Ovary (tissue), 9 donors: Measurements from ENCODE around the gene NEIL3. TPM values are rescaled to one million over a fixed set of nuclear protein-coding genes. Genes with fewer than 3 reads are reported as not detected.

Experiments
- DNase-seq, 5 donors: peaks; one replicate each; pipeline ENCODE4 v3.0.0-alpha.2; 2019 to 2020
- H3K27ac ChIP-seq, 2 donors: fragments of 200-600 bp; one replicate each; pipeline versions ENCODE4 v1.5.1 to v1.8.0; 2019 to 2022
- H3K27me3 ChIP-seq: fragments of 200-600 bp; one replicate; pipeline ENCODE4 v1.8.0; 2022
- H3K36me3 ChIP-seq: fragments of 200-600 bp; sonication (generic); one replicate; pipeline ENCODE4 v1.5.1; 2019
- H3K4me1 ChIP-seq: one replicate; pipeline ENCODE4 v1.8.1; 2013; ENCODE audit warnings: mild to moderate bottlenecking, moderate library complexity; ENCODE audit not compliant: insufficient read depth
- H3K4me3 ChIP-seq: fragments of 200-600 bp; sonication (generic); one replicate; pipeline ENCODE4 v1.5.1; 2017
- H3K9me3 ChIP-seq, 2 donors: fragments of 200-600 bp in 1 of 2; sonication (generic) in 1 of 2; one replicate each; pipeline versions ENCODE4 v1.5.1 to v1.8.1; 2013 to 2019; ENCODE audit warnings: mild to moderate bottlenecking in 1 of 2, moderate library complexity in 1 of 2
- CTCF ChIP-seq, 3 donors: fragments of 450-650 bp in 2 of 3; fragments of 200-600 bp in 1 of 3; IDR thresholded peaks; one replicate each; pipeline versions ENCODE4 v1.5.1 to v1.8.0; 2016 to 2022; ENCODE audit warnings: antibody characterized with exemption in 3 of 3, mild to moderate bottlenecking in 1 of 3
- EP300 ChIP-seq: sonication (generic); formaldehyde crosslinking; IDR thresholded peaks from one replicate; pipeline ENCODE4 v1.6.1; 2017; ENCODE audit warnings: antibody characterized with exemption
- POLR2A ChIP-seq: fragments of 450-650 bp; IDR thresholded peaks from one replicate; pipeline ENCODE4 v1.6.1; 2017; ENCODE audit warnings: antibody characterized with exemption, mild to moderate bottlenecking, moderate library complexity
- WGBS, 3 donors: extraction: QIAGEN DNeasy Blood & Tissue Kit in 1 of 3; methylation state at CpG; one replicate each; pipeline versions ENCODE4 v1.1.5 to v1.1.7; 2013 to 2017; 5-methylcytosine and 5-hydroxymethylcytosine counted together
- intact Hi-C, 4 donors: fragments of 100-400 bp; cut with DNase I; formaldehyde crosslinking; loops; one replicate each; pipeline versions ENCODE4 v1.11.0 to v1.15.1; 2022 to 2023
- polyA plus RNA-seq, 2 donors: library from polyadenylated mRNA; stranded (reverse); fragments of 200-250 nt in 1 of 2; fragments of 350-450 nt in 1 of 2; fragmentation: Illumina TruSeq in 1 of 2; extraction: RNeasy Lipid Tissue Mini Kit (QIAGEN cat#74804) in 1 of 2; gene quantifications; one replicate each; pipeline ENCODE4 v1.2.3, GENCODE V29; 2013 to 2014
- total RNA-seq, 7 donors: library from RNA; depleted of rRNA in 2 of 7; stranded (reverse); fragments of >200 nt in 2 of 7; fragmentation: NEBNext Ultra II Directional in 3 of 7; extraction: Animal tissue kit (Norgen Biotek cat#: 25700) in 3 of 7; gene quantifications; one replicate each; pipeline versions ENCODE4 v1.1.0 to v1.2.4, GENCODE V29; 2016 to 2023
- donor health status: DM: no; HTN: no; CAD: no; lungs with moderate emphysema.
- donor health status: DM: no; HTN: no; CAD: no.
- donor health status: Bipolar disorder and iron deficiency.
- donor health status: DM: yes; HTN: yes; CAD: no.
- donor health status: DM: no; HTN: no; CAD: no.
- donor health status: DM: yes; HTN: yes; CAD: no.

The NEIL3 gene
- total and polyA plus RNA-seq, 9 donors: 0.10 to 0.52 (median 0.24) TPM; not detected in 3

- 75 to 88% (median 85%) methylated on average over 1 of the region's 1 CpG for WGBS, 3 donors
Observed at GRCh38 chr4:177313263-177313662, 3.6 kb downstream of the NEIL3 start.

DNA sequence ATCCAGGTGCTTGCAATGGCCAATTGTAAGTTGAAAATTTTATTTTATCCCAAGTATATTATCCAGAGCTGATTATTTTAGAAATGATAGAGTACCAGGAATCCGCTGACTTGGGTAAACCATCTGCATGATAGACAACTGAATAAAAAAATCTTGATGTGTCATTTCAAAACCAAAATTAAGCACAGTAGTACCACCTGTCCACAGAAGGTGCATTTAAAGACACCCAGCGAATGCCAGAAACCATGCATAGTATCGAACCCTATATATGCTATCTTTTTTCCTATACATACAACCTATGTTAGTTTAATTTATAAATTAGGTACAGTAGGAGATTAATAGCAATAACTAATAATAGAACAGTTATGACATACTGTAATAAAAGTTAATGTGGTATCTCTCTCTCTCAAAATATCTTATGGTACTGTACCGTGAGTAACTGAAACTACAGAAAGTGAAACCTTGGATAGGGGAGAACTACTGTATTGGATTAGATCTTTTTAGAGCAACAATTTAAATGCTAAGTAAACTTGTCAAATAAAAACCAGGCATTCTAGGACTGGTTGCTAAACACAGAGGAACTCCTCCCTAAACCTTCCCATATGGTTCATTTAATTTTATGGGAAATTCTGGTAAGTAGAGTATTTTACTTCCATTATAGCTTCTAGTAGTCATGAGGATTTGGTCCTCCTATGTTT, 6.2 kb downstream of the NEIL3 start:
- no peaks in the 10 kb centered on the region for H3K36me3 ChIP-seq
- H3K4me3 ChIP-seq: no peak overlapping the region
- intact Hi-C loops: no loop called here
- no peaks in the 10 kb centered on the region for H3K27me3 ChIP-seq
- no peaks in the 10 kb centered on the region for H3K4me1 ChIP-seq
- no peak overlapping the region for H3K27ac ChIP-seq
- no peaks in the 10 kb centered on the region for H3K9me3 ChIP-seq
- TF ChIP-seq EP300 (no peak), CTCF (IDR thresholded peaks at IDR 0.05) (no peak), POLR2A (no peak)
- no peak for DNase-seq
- WGBS, 3 donors: 72 to 79% (median 74%) methylated on average over 4 of the region's 4 CpGs

More at GRCh38 chr4:177313263-177313662, 3.6 kb downstream of the NEIL3 start:
- Histone ChIP-seq H3K4me1 (no peaks in the 10 kb centered on the region), H3K36me3 (no peaks in the 10 kb centered on the region), H3K27me3 (no peaks in the 10 kb centered on the region), H3K27ac (no peak overlapping the region), H3K4me3 (no peak overlapping the region), H3K9me3 (no peaks in the 10 kb centered on the region)
- DNase-seq: no peak
- no peak for TF ChIP-seq CTCF (IDR thresholded peaks at IDR 0.05)
- TF ChIP-seq POLR2A: no peak
- intact Hi-C loops: no loop called here

GRCh38 chr4:177320721-177321120, 11.0 kb downstream of the NEIL3 start:
- H3K9me3 ChIP-seq: no peaks in the 10 kb centered on the region
- 94 to 99% (median 98%) methylated on average over 5 of the region's 5 CpGs for WGBS, 3 donors
- TF ChIP-seq EP300: no peak
- no peak for TF ChIP-seq POLR2A
- TF ChIP-seq CTCF (IDR thresholded peaks at IDR 0.05): no peak
- H3K4me1 ChIP-seq: no peaks in the 10 kb centered on the region
- H3K4me3 ChIP-seq: no peak overlapping the region
- no peak for DNase-seq
- intact Hi-C loops: no loop called here
- no peaks in the 10 kb centered on the region for H3K36me3 ChIP-seq
- H3K27ac ChIP-seq: no peak overlapping the region
- H3K27me3 ChIP-seq: no peaks in the 10 kb centered on the region

GRCh38 chr4:177321647-177322046, 12.0 kb downstream of the NEIL3 start:
- intact Hi-C loops: no loop called here
- no peaks in the 10 kb centered on the region for H3K36me3 ChIP-seq
- H3K27ac ChIP-seq: no peak overlapping the region
- H3K4me1 ChIP-seq: no peaks in the 10 kb centered on the region
- H3K9me3 ChIP-seq: no peaks in the 10 kb centered on the region
- no peak for DNase-seq
- no peaks in the 10 kb centered on the region for H3K27me3 ChIP-seq
- 57 to 61% (median 57%) methylated on average over 3 of the region's 3 CpGs for WGBS, 3 donors
- no peak overlapping the region for H3K4me3 ChIP-seq
- TF ChIP-seq CTCF (IDR thresholded peaks at IDR 0.05) (no peak), EP300 (no peak), POLR2A (no peak)
